Measurements from ENCODE around the gene GCDH.

GRCh38 chr19:12864721-12865715, 25.9 kb upstream of the GCDH start:
- TF ChIP-seq ZFP30 (CRISPR knock-in tag; IDR thresholded peaks at IDR 0.05), result no peak
- TF ChIP-seq RARB (CRISPR knock-in tag; IDR thresholded peaks at IDR 0.05), result no peak
- no peak for TF ChIP-seq ARNTL (CRISPR knock-in tag; IDR thresholded peaks at IDR 0.05; ENCODE audit: borderline replicate concordance, low read depth)
- no peak for TF ChIP-seq ZFP3 (CRISPR knock-in tag; IDR thresholded peaks at IDR 0.05)
- no peak for TF ChIP-seq ZNF8 (CRISPR knock-in tag; IDR thresholded peaks at IDR 0.05)
- TF ChIP-seq PATZ1 (CRISPR knock-in tag; IDR thresholded peaks at IDR 0.05; ENCODE audit: borderline replicate concordance), result no peak
- TF ChIP-seq OSR1 (CRISPR knock-in tag; IDR thresholded peaks at IDR 0.05), result no peak
- no peak for TF ChIP-seq TSHZ2 (CRISPR knock-in tag; IDR thresholded peaks at IDR 0.05)
- no peak for TF ChIP-seq CSRNP3 (CRISPR knock-in tag; IDR thresholded peaks at IDR 0.05)
- no peak for TF ChIP-seq PPARA (CRISPR knock-in tag; IDR thresholded peaks at IDR 0.05; ENCODE audit: borderline replicate concordance)
- TF ChIP-seq TOX (CRISPR knock-in tag; IDR thresholded peaks at IDR 0.05; ENCODE audit: borderline replicate concordance), result no peak
- no peak for TF ChIP-seq ZC3H10 (CRISPR knock-in tag; IDR thresholded peaks at IDR 0.05)
- no peak for TF ChIP-seq CSDC2 (CRISPR knock-in tag; IDR thresholded peaks at IDR 0.05)
